ENCODE measurements around the gene CRYBB1.

The CRYBB1 gene

GRCh38 chr22:26612652-26613051, 5.2 kb downstream of the CRYBB1 start:
- TF ChIP-seq REST (IDR thresholded peaks at IDR 0.05; ENCODE audit: insufficient read depth in 1 of 2, low read depth in 2 of 2, low read length in 2 of 2) (no peak), FOXP2 (optimal IDR thresholded peaks at IDR 0.05; ENCODE audit: borderline replicate concordance, extremely low read depth, extremely low read length, insufficient read depth) (no peak), TAF1 (IDR thresholded peaks at IDR 0.05; ENCODE audit: borderline replicate concordance, insufficient read depth, low read length) (no peak), SIN3A (IDR thresholded peaks at IDR 0.05; ENCODE audit: borderline replicate concordance, insufficient read depth, low read length) (no peak), POLR2AphosphoS5 (IDR thresholded peaks at IDR 0.05; ENCODE audit: low read depth, low read length) (no peak)

GRCh38 chr22:26610996-26611395, 6.8 kb downstream of the CRYBB1 start:
- TF ChIP-seq POLR2AphosphoS5 (IDR thresholded peaks at IDR 0.05; ENCODE audit: low read depth, low read length) (no peak), FOXP2 (optimal IDR thresholded peaks at IDR 0.05; ENCODE audit: borderline replicate concordance, extremely low read depth, extremely low read length, insufficient read depth) (no peak), TAF1 (IDR thresholded peaks at IDR 0.05; ENCODE audit: borderline replicate concordance, insufficient read depth, low read length) (no peak), SIN3A (IDR thresholded peaks at IDR 0.05; ENCODE audit: borderline replicate concordance, insufficient read depth, low read length) (no peak), REST (IDR thresholded peaks at IDR 0.05; ENCODE audit: insufficient read depth in 1 of 2, low read depth in 2 of 2, low read length in 2 of 2) (no peak)

- TF ChIP-seq FOXP2 (optimal IDR thresholded peaks at IDR 0.05; ENCODE audit: borderline replicate concordance, extremely low read depth, extremely low read length, insufficient read depth) (no peak), REST (IDR thresholded peaks at IDR 0.05; ENCODE audit: insufficient read depth in 1 of 2, low read depth in 2 of 2, low read length in 2 of 2) (no peak), POLR2AphosphoS5 (IDR thresholded peaks at IDR 0.05; ENCODE audit: low read depth, low read length) (no peak), TAF1 (IDR thresholded peaks at IDR 0.05; ENCODE audit: borderline replicate concordance, insufficient read depth, low read length) (no peak), SIN3A (IDR thresholded peaks at IDR 0.05; ENCODE audit: borderline replicate concordance, insufficient read depth, low read length) (no peak)
Measured at GRCh38 chr22:26610072-26610958, 7.5 kb downstream of the CRYBB1 start.

- no peak for TF ChIP-seq REST (IDR thresholded peaks at IDR 0.05; ENCODE audit: insufficient read depth in 1 of 2, low read depth in 2 of 2, low read length in 2 of 2)
- TF ChIP-seq FOXP2 (optimal IDR thresholded peaks at IDR 0.05; ENCODE audit: borderline replicate concordance, extremely low read depth, extremely low read length, insufficient read depth) = no peak
- TF ChIP-seq SIN3A (IDR thresholded peaks at IDR 0.05; ENCODE audit: borderline replicate concordance, insufficient read depth, low read length) = no peak
- no peak for TF ChIP-seq POLR2AphosphoS5 (IDR thresholded peaks at IDR 0.05; ENCODE audit: low read depth, low read length)
- TF ChIP-seq TAF1 (IDR thresholded peaks at IDR 0.05; ENCODE audit: borderline replicate concordance, insufficient read depth, low read length) = no peak
Measured at GRCh38 chr22:26609287-26609686, 8.5 kb downstream of the CRYBB1 start.

All from PFSK-1 (cell line).